Stimulated activated CD4-positive, alpha-beta T cell treated with anti-CD3 and anti-CD28 coated beads, TNF-alpha, amount 100 ng/mL, for 1 hour (primary cell): ENCODE data around the gene FIG4.
"Not testable (repeated sequence)": the region's sequence is repeated elsewhere in the genome, so short reads cannot be mapped to it uniquely, and the experiment has no call there.

Experiments used
- DNase-seq, 3 donors: peaks; one replicate each; pipeline ENCODE4 v3.0.0-alpha.2; 2020; ENCODE audit warnings: low read depth in 3 of 3, low spot score in 1 of 3

FIG4 gene

GRCh38 chr6:109841869-109842268 is 150.8 kb downstream of the FIG4 start:
- DNase-seq, result no peak

GRCh38 chr6:109852713-109853112 is 161.6 kb downstream of the FIG4 start:
- DNase-seq, result no peak

DNA sequence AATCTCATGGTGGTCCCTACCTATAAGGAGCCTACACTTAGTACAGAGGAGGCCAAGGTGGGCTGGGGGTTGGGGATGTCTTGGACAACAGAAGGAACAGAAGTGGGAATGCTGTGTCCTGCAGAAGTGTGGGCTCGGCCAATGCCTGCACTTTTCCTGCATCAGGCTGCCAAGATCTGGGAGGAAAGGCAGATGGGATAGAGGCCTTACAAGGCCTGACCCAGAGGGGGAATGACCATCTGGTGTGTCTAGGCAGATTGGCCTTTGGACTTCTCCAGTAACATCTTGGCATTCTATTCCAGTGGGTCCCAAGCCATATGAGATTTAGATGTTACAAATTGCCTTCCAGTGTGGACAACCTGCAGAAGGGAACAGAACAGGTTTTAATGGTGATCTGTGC is 162.3 kb downstream of the FIG4 start:
- no peak for DNase-seq

- no peak for DNase-seq
Measured at GRCh38 chr6:109853951-109854350, 162.9 kb downstream of the FIG4 start.

- DNase-seq, result no peak
Measured at GRCh38 chr6:109854541-109855308, 163.6 kb downstream of the FIG4 start.

- DNase-seq, result not testable (repeated sequence)
Measured at GRCh38 chr6:109855476-109856040, 164.5 kb downstream of the FIG4 start.

- DNase-seq, result no peak
Measured at GRCh38 chr6:109861946-109862345, 170.8 kb downstream of the FIG4 start.

GRCh38 chr6:109864050-109864449 is 173.0 kb downstream of the FIG4 start:
- DNase-seq, result no peak

- DNase-seq, result no peak
Measured at GRCh38 chr6:109865968-109866367, 174.9 kb downstream of the FIG4 start.

DNA sequence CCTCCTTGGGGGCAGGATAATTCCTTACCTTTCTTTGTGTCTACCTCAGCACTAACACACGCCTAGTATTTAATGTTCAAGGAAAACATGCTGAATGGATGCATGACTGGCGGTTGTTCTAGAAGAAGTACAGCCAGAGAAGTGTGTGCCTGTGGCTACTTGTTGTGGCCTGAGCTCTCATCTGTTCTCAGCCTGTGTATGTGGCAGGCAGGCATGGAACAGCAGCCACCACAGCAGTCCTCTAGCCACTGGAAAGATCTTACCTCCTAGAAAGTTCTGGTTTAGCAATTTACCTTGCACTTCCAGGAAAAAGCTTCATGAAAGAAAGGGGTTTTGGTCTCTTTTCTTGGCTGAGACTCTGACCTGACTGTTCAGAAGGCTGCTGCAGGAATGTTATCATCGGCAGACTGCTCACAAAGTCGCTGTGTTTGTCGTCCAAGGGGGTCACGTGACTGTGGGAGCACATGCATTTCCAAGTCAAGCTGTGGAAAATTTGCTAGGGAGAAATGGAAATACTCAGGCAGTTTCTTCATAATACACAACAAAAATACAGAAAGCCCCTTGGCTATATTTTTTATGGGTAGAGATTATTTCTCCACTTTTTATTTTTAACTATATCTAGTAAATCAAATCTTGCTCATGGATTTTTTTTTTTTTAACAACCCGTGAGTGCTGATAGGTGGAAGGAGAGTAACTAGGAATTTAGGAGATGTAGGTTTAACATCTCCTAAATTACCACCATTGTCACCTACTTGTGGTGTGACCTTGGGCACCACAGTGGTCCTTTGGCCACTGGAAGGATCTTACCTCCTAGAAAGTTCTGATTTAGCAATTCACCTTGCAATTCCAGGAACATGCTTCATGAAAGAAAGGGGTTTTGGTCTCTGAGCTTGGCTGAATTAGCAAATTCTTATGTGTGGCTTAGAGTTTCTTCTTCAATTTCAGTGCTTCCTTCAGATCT is 176.2 kb downstream of the FIG4 start:
- DNase-seq, result no peak

GRCh38 chr6:109867970-109868358 is 176.9 kb downstream of the FIG4 start:
- no peak for DNase-seq

- not testable (repeated sequence) for DNase-seq
Measured at GRCh38 chr6:109869398-109870088, 178.4 kb downstream of the FIG4 start.

DNA sequence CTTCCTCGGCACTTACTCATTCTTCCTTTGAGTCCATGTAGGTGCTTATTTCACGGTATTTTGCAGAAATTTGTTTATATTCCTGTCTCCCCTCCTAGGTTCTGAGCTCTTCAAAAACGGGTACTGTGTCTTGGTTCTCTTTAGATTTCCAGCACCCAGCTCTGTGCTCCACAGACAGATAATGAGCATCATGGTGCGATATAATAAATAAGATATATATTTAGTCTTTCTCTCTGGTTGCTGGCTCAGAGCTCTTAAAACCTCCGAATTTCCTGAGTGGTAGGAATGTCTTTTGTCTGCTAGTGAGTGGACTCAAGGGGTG is 179.0 kb downstream of the FIG4 start:
- DNase-seq, result no peak

DNA sequence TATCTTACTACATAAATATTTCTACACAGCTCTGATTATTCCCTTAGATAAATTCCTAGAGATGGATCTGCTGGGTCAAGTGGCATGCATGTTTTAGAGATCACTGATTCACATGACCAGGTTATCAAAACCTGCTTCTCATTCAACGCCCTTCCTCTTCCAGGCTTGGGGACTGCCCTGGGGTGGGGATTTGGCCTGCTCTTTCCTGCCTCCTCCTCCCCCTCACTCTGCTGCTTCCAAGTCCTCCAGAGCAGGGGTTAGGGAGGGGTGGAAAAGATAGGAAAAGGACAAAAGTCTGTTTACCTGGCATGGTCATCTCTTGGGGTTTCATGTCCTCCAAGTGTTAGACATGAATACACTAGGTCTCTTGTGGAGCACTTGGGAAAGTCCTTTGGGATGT is 181.5 kb downstream of the FIG4 start:
- no peak for DNase-seq

- DNase-seq, result no peak
Measured at GRCh38 chr6:109872968-109873545, 182.0 kb downstream of the FIG4 start.

DNA sequence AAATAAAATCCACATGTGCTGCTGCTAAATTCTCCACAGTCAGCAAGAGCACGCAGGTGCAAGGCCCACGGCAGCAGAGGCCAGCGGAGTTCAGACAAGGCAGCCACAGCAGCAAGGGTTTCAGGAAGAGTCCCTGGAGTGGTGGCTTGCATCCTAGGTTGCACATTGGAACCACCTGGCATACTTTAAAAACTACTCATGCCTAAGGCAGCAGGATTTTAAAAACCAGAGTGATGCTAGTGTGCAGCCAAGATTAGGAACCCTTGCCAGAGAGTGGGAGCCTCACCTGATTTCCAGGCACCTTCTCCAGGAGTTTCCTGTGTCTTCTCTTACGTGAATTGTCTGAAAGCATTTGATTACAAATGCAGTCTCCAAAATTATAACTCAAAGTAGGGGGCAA is 183.0 kb downstream of the FIG4 start:
- no peak for DNase-seq

DNA sequence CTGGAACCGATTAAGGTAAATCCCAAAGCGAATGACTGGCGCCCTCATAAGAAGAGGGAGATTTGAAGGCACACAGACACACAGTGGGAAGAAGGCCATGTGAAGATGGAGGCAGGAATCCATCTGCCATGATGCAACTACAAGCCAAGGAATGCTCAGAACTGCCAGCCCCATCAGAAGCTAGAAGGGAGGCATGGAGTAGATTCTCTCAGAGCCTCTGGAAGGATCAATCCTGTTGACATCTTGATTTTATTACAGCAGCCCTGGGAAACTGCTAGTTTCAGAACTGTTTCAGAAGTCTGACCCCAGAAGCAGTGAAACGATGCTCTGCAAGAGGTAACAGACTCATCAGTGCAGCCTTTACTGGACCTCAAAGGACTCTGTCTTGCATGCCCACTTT is 183.5 kb downstream of the FIG4 start:
- DNase-seq, result no peak
